ENCODE measurements around the gene COLEC12.

- TF ChIP-seq CTCF (IDR thresholded peaks at IDR 0.05; ENCODE audit: poor library complexity) (no peak), EZH2phosphoT487 (IDR thresholded peaks at IDR 0.05; ENCODE audit: low read depth, severe bottlenecking, unreplicated experiment) (no peak)
Observed at GRCh38 chr18:303607-304006, 196.9 kb downstream of the COLEC12 start.
